ENCODE data around the gene SEMA3A. TPM values are rescaled to one million over a fixed set of nuclear protein-coding genes. Genes with fewer than 3 reads are reported as not detected.

Gene SEMA3A
- total RNA-seq, 4 donors from 2014 or later = 27.8 to 39.0 (median 34.5) TPM

DNA sequence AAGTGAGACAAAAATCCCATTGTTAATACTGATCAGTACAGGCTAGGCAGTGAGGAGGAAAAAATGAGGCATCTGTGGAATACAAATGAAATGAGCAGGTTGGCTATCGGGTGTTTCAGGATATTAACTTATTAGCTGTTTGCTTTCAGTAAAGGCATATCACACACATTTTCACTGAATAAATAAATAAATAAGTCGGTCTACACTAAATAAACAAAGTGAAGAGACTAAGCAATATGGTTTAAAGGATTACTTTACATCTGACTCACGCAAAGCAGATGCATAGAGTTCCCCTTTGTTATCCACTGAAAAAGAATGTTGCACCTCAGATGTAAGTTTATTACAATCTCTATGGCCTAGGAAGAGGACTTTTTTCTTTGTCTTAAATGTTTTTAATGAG is 6.3 kb upstream of the SEMA3A start:
- intact Hi-C loops (cut with DNase I) = no loop called here
- TF ChIP-seq POLR2A (IDR thresholded peaks at IDR 0.05; ENCODE audit: low read depth) = no peak
- WGBS = 65% methylated on average over 3 of the region's 3 CpGs
- DNase-seq (ENCODE audit: extremely low spot score) = no peak
- H3K27ac ChIP-seq (replicated peaks in 1 of 4) = no peak overlapping the region
- no peaks in the 10 kb centered on the region for H3K27me3 ChIP-seq
- no peaks in the 10 kb centered on the region for H3K9me3 ChIP-seq
- no peak overlapping the region for H3K4me3 ChIP-seq
- no peaks in the 10 kb centered on the region for H3K36me3 ChIP-seq
- peaks cover 0 to 22% (median 8%) of the 10 kb centered on the region in 4 donors for H3K4me1 ChIP-seq

DNA sequence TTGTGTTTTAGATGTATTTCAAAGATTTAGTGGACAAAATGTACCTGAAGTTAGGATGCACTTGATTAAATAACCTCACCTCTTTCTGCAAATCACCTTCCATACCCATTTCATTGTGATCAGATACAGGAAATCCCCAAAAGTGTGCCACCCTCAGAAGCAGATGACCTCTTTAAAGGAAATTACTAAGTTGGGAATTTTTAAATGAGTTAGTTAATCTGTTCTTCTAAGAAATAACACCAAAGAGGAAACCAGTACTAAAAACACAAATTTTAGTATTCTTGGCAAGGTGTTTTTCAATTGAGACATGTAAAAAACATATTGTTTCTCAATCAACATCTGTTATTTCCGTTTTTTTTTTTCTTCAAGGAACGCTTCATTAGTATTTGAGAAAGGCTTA is 4.6 kb upstream of the SEMA3A start:
- H3K9me3 ChIP-seq = no peaks in the 10 kb centered on the region
- H3K4me3 ChIP-seq = no peak overlapping the region
- 71% methylated on average over 2 of the region's 2 CpGs for WGBS
- no peaks in the 10 kb centered on the region for H3K27me3 ChIP-seq
- no peak for DNase-seq (ENCODE audit: extremely low spot score)
- no peak overlapping the region for H3K27ac ChIP-seq (replicated peaks in 1 of 4)
- intact Hi-C loops (cut with DNase I) = loop anchor here (10.0 kb wide), 1 partner anchor 826 kb away; no protein-coding TSS in a partner anchor
- TF ChIP-seq POLR2AphosphoS5 (IDR thresholded peaks at IDR 0.05) = no peak
- no peak for TF ChIP-seq POLR2A (IDR thresholded peaks at IDR 0.05; ENCODE audit: low read depth)
- TF ChIP-seq CTCF (IDR thresholded peaks at IDR 0.05) = no peak
- TF ChIP-seq EP300 (IDR thresholded peaks at IDR 0.05) = no peak
- no peaks in the 10 kb centered on the region for H3K36me3 ChIP-seq
- H3K4me1 ChIP-seq = peaks cover 8 to 27% (median 15%) of the 10 kb centered on the region in 4 donors

GRCh38 chr7:84196084-84196503 is 1.5 kb upstream of the SEMA3A start:
- no peak for DNase-seq (ENCODE audit: extremely low spot score)
- peaks cover 8 to 27% (median 15%) of the 10 kb centered on the region in 4 donors for H3K4me1 ChIP-seq
- H3K27me3 ChIP-seq = no peaks in the 10 kb centered on the region
- H3K36me3 ChIP-seq = no peaks in the 10 kb centered on the region
- 28% methylated on average over 4 of the region's 4 CpGs for WGBS
- intact Hi-C loops (cut with DNase I) = loop anchor here (2.0 to 10.0 kb wide), 2 partner anchors 121 to 829 kb away; no protein-coding TSS in a partner anchor
- H3K9me3 ChIP-seq = no peaks in the 10 kb centered on the region
- TF ChIP-seq POLR2A (IDR thresholded peaks at IDR 0.05; ENCODE audit: low read depth) (no peak), POLR2AphosphoS5 (IDR thresholded peaks at IDR 0.05) (peak; percentile 23 to 59)
- H3K27ac ChIP-seq (replicated peaks in 1 of 4) = peak overlapping the region; percentile 77 to 83 (median 81)
- peak overlapping the region; percentile 56 to 67 (median 62) for H3K4me3 ChIP-seq

DNA sequence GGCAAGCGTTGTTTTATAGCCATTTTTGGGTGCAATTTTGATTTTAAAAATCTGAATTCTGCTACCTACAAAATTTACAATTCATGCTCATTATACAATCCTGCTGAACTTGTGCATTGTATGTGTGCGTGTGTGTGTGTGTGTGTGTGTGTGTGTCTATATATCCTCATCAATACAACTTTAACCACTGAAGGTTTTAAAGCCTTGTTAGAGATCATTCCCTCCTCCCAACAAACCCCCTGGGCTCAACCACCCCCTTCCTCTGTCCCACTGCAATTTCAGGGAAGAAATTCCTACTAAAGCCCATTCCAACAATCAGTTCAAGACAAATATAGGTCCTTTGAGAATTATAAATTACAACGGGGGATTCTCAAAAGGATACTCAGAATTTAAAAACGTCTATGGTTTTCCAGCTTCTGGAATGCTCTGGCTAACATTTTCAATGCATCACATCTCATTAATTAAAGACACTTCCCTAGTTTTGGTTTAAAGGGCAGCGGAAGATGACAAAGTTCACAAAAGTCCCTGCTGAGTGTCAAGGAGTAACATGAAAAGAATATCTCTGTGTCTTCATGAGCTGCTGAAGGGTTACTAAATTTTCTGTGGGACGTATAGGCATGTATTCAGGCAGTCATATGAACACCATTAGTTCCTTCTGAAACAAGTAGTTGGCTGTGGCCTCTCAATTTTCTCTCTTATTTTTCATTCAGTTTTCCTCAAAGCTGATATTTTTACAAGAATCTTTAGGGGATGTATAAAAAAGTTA is 889 bp upstream of the SEMA3A start:
- Histone ChIP-seq H3K27me3 (no peaks in the 10 kb centered on the region), H3K4me3 (peak overlapping the region; percentile 56 to 67 (median 62)), H3K9me3 (no peaks in the 10 kb centered on the region), H3K27ac (replicated peaks in 1 of 4) (peak overlapping the region; percentile 77 to 83 (median 81)), H3K36me3 (no peaks in the 10 kb centered on the region), H3K4me1 (peaks cover 8 to 30% (median 15%) of the 10 kb centered on the region in 4 donors)
- WGBS = 19% methylated on average over 6 of the region's 6 CpGs
- no peak for DNase-seq (ENCODE audit: extremely low spot score)
- intact Hi-C loops (cut with DNase I) = loop anchor here (2.0 to 10.0 kb wide), 2 partner anchors 121 to 829 kb away; no protein-coding TSS in a partner anchor
- TF ChIP-seq POLR2AphosphoS5 (IDR thresholded peaks at IDR 0.05) (no peak), EP300 (IDR thresholded peaks at IDR 0.05) (no peak), CTCF (IDR thresholded peaks at IDR 0.05) (no peak), POLR2A (IDR thresholded peaks at IDR 0.05; ENCODE audit: low read depth) (no peak)

GRCh38 chr7:84193747-84194146 is 842 bp downstream of the SEMA3A start:
- TF ChIP-seq EP300 (IDR thresholded peaks at IDR 0.05) (no peak), CTCF (IDR thresholded peaks at IDR 0.05) (no peak), POLR2AphosphoS5 (IDR thresholded peaks at IDR 0.05) (no peak), POLR2A (IDR thresholded peaks at IDR 0.05; ENCODE audit: low read depth) (no peak)
- Histone ChIP-seq H3K27ac (replicated peaks in 1 of 4) (peak overlapping the region; percentile 77 to 83 (median 81)), H3K9me3 (no peaks in the 10 kb centered on the region), H3K27me3 (no peaks in the 10 kb centered on the region), H3K4me3 (peak overlapping the region; percentile 56 to 67 (median 62)), H3K4me1 (peaks cover 8 to 43% (median 23%) of the 10 kb centered on the region in 4 donors), H3K36me3 (no peaks in the 10 kb centered on the region)
- whole genome bisulfite sequencing = 26% methylated on average over 1 of the region's 1 CpG
- intact Hi-C loops (cut with DNase I) = loop anchor here (5.0 to 10.0 kb wide), 2 partner anchors 216 to 831 kb away; no protein-coding TSS in a partner anchor
- DNase-seq (ENCODE audit: extremely low spot score) = no peak
